ENCODE data around the gene CNTNAP1.
"Not testable (repeated sequence)": the region's sequence is repeated elsewhere in the genome, so short reads cannot be mapped to it uniquely, and the experiment has no call there.

The CNTNAP1 gene

DNA sequence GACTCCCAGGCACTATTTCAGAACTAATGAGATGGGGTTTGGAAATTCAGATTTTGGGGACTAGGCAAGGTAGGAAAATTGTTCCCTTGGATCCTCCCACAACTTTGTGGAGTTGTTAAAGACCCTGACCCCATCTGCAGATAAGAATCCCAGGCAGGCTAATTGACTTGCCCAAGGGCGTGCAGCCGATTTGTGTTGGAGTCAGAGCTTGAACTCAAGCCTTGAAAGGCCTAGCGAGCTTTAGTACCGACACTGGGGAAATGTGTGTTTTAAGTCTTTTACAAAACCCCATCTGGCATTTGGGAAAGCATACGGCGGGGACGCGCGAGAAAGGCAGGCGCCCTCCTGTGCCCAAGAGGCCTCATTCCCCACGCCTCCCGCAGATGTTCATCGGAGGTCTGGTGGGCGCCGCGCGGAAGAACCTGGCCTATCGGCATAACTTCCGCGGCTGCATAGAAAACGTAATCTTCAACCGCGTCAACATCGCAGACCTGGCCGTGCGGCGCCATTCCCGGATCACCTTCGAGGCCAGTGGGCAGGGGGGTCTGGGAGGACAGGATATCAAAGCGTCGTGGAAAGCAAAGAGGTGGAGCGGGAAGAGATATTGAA lies 4.3 kb downstream of the CNTNAP1 start:
- DNase-seq = no peak

DNA sequence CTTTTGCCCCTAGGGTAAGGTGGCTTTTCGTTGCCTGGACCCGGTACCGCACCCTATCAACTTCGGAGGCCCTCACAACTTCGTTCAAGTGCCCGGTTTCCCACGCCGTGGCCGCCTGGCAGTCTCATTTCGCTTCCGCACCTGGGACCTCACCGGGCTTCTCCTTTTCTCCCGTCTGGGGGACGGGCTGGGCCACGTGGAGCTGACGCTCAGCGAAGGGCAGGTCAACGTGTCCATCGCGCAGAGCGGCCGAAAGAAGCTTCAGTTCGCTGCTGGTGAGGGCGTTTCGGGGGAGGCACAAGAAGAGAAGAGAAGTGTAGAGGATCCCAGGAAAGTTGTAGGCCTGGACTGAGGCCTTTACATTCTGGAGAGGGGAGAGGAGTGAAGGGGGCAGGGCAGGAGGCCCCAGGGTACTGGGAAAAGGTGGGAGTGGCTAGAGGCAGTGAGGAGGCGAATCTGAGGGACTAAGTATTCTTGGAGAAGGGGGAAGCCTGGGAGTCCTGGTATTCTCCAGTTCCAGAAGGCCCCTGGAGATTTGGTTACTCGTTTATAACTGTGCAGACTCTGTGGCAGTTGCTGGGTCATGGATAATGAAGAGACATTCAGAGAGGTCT lies 5.5 kb downstream of the CNTNAP1 start:
- no peak for DNase-seq

- DNase-seq = no peak
These were observed 8.3 kb downstream of the CNTNAP1 start for GRCh38 chr17:42690596-42690995.

DNA sequence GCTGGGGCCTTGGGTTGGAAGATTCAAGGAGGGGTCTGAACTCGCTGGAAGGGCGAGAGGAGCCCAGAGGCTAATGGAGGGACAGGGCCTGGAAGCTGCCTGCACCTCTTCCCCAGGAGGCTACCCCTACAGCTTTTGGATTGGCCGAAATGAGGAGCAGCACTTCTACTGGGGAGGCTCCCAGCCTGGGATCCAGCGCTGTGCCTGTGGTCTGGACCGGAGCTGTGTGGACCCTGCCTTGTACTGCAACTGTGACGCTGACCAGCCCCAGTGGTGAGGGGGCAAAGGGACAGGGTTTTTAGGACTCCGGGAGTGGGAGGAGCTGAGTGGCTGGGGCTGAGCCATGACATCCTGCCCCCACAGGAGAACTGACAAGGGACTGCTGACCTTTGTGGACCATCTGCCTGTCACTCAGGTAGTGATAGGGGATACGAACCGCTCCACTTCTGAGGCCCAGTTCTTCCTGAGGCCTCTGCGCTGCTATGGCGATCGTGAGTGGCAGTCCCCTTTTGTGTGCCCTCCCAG lies 8.8 kb downstream of the CNTNAP1 start:
- DNase-seq = no peak

GRCh38 chr17:42692489-42692888 lies 10.2 kb downstream of the CNTNAP1 start:
- DNase-seq = no peak

DNA sequence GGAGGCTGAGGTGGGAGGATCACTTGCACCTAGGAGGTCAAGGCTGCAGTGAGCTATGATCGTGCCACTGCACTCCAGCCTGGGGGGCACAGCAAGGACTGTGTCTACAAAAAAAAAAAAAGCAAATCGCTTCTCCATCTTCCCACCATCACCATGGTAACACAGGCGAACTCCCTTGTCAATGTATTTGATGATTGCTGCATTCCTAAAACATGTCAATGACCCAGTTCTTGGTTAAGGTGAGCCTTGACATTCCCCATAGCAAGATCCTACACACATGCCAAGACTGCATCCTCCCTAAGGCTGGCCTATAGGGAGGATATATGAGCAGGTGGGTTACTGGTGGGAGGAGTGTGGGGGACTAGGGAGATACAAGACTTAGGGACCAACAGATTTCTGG lies 12.2 kb downstream of the CNTNAP1 start:
- DNase-seq = no peak

DNA sequence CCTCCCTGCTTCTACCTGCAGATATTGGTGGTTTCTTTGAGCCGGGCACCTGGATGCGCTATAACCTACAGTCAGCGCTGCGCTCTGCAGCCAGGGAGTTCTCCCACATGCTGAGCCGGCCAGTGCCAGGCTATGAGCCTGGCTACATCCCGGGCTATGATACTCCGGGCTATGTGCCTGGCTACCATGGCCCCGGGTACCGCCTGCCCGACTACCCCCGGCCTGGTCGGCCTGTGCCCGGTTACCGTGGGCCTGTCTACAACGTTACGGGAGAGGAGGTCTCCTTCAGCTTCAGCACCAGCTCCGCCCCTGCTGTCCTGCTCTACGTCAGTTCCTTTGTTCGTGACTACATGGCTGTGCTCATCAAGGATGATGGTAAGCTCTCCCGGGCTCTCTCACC lies 13.2 kb downstream of the CNTNAP1 start:
- DNase-seq = no peak

DNA sequence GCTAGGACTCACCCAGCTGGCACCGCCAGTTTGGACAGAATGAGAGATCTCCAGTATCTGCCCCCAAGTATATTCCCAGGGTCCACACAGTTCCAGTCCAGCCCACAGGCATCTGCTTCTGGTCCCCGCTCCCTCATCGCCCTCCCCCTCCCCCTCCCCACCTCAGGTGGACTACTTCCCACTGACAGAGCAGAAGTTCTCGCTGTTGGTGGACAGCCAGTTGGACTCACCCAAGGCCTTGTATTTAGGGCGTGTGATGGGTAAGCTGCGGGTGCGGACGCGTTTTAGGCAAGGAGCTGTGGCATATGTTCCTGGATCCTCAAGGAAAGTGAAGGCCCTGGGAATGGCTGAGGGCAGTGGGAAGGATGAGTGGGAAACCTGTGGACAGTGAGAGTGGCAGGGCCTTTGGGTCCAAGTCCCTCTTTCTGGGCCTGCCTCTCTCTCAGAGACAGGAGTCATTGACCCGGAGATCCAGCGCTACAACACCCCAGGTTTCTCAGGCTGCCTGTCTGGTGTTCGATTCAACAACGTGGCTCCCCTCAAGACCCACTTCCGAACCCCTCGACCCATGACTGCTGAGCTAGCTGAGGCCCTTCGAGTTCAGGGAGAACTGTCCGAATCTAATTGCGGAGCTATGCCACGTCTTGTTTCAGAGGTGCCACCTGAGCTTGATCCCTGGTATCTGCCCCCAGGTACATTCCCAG lies 14.9 kb downstream of the CNTNAP1 start:
- DNase-seq = no peak

GRCh38 chr17:42698736-42699414 lies 16.5 kb downstream of the CNTNAP1 start:
- no peak for DNase-seq

- DNase-seq = no peak
These were observed 17.0 kb downstream of the CNTNAP1 start for GRCh38 chr17:42699415-42699740.

GRCh38 chr17:42700586-42701289 lies 18.4 kb downstream of the CNTNAP1 start:
- no peak for DNase-seq

- DNase-seq = no peak
These were observed 20.1 kb downstream of the CNTNAP1 start for GRCh38 chr17:42702446-42702845.

GRCh38 chr17:42704490-42704836 lies 22.1 kb downstream of the CNTNAP1 start:
- DNase-seq = no peak

- peak in 1 of 5 experiments; percentile 94 for DNase-seq
These were observed 22.6 kb downstream of the CNTNAP1 start for GRCh38 chr17:42704837-42705494.

DNA sequence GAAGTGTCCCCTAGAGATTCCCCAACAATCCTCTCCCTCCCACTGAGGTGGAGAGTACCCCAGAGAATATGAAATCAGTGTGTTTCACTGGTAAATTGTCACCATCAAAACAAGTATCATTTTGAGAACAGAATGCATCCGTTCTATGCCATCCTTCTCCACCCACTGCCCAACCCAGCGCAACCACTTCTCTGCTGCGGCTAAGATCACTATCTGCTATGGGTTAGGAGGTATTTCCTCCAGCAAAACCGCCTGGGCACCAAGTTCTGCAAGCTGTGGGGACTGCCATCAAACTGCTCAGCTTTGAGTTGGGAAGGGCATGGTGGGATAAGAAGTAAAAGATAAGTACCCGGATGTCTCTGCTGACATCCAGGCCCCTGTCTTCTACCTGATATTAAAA lies 24.4 kb downstream of the CNTNAP1 start:
- peak; percentile 29 to 96 (median 53) for DNase-seq

DNA sequence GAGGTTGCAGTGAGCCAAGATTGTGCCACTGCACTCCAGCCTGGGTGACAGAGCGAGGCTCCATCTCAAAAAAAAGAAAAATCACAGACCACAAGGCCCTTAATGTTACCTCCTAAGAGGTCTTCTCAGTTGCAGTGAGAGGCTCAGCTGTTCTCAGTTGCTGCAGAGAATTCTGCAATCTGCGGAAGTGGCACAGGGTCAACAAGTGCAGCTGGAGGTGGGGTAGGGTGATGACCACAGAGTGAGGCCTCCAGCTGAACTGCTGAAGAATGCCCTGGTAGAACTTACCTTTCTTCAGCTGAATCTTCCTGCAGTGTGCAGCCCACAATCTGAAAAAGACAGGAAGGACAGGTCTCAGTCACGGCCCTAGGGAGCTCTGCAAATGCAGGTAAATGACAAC lies 26.3 kb downstream of the CNTNAP1 start:
- peak in 1 of 5 experiments; percentile 65 for DNase-seq

DNA sequence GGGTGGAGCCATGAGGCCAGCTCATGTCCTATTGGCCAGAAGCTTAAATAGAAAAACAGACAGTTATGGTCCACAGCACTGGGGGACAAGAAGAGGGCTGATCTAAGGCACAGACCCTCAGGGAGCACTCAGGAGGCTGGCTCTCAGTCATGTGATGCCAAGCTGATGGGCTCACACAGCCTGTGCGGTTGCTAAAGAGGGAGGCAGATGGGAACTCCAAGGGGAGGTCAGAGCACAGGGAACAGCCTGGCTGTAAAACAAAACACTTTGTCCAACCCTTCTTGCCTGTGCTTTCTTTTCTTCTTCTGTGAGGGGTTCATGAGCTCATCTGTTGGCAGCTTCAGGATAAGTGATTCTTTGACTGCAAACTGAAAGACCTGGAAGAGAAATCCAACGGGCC lies 27.2 kb downstream of the CNTNAP1 start:
- DNase-seq = no peak

- peak in 2 of 5 experiments; percentile 17 to 75 for DNase-seq
These were observed 38.8 kb downstream of the CNTNAP1 start for GRCh38 chr17:42720996-42721583.

DNA sequence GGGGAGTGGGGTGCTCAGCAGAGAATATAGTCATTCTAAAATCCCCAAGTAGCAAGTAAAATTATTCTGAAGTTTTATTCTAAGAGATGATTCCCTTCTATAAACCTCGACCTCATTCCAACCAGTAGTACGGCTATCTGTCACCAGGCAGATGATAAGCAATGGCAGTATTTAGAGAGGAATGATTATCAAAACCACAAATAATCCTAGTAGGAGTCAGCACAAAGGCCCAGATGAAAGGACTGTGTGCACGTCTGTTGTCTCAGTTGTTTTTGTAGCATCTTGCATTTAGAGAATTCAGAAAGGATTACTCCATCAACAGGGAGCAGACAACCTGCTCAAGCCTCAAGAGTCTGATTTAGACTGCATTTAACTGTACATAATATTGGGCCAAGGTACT lies 41.3 kb downstream of the CNTNAP1 start:
- DNase-seq = no peak

GRCh38 chr17:42725143-42725542 lies 42.8 kb downstream of the CNTNAP1 start:
- no peak for DNase-seq

DNA sequence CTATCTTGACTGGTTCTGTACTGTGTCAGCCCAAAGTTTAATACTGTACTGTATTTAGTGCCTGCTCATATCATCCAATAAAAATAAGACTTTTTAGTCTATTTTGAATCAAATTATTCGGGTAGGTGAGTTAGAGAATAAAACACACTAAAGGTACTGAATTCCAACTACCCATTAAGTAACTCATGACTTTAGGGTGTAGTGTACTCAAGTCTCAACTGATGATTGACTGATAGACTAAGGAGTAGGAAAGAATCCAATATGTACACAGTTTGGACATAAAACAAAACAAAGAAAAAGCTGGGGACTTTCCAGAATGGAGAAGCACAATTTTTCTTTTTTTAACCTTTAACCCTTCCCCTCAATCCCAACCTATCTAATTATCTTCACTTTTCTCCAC lies 58.4 kb downstream of the CNTNAP1 start:
- DNase-seq = no peak

GRCh38 chr17:42742916-42743315 lies 60.6 kb downstream of the CNTNAP1 start:
- DNase-seq = not testable (repeated sequence)

Data from T-helper 2 cell (primary cell).